GM10248 (cell line): ENCODE results near the gene COL3A1.
A peak's percentile ranks its signal among the peaks of the same experiment; 100 is the strongest.

Experiments
- CTCF ChIA-PET: fragments of 300-600 bp; sonication (Branson Sonifier 250); formaldehyde crosslinking; extraction: SDS; loops from one replicate; lab custom pipeline; 2021; ENCODE audit warnings: antibody characterized with exemption; lab: Yijun Ruan, JAX
- POLR2A ChIA-PET: fragments of 350-650 bp; sonication (Branson Sonifier 250); formaldehyde crosslinking; extraction: SDS; loops from one replicate; lab custom pipeline; 2020; ENCODE audit warnings: antibody characterized with exemption; lab: Yijun Ruan, JAX
- DNase-seq: peaks from one replicate; pipeline ENCODE4 v3.0.0; 2012; ENCODE audit errors: extremely low spot score
- TF ChIP-seq, protein P1 (sequence below): IDR thresholded peaks from 2 replicates; pipeline ENCODE4 v1.5.1; 2012; ENCODE audit warnings: mild to moderate bottlenecking, low read depth; ENCODE audit errors: extremely low read depth, missing control alignments, control extremely low read depth

The COL3A1 gene

DNA sequence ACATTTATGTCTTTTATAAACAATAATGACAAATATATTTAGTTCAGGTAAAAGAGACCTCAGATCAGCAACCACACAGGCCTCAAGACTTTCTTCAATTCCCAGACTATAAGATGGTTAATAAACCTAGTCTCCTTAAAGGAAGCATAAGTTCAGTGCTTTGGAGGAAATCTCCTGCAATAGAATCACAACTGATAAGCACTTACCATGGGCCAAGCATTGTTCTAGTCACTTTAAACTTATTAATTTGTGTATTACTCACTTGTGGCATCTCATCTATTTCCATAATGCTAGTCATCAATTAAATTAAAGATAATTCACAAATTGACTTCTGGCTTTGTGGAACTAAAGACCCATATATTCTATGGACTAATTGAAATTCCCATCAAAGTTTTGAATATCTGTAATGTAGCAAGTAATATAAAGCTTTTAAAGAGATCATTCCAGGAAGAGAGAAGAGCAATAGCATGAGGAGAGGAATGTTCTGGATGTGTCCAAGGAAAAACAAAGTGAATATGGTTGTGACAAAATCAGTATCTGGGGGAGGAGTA lies 42.2 kb downstream of the COL3A1 start:
- DNase-seq = no peak
- ChIA-PET CTCF (no interaction called here), POLR2A (no interaction called here)
- TF ChIP-seq, protein P1, sequence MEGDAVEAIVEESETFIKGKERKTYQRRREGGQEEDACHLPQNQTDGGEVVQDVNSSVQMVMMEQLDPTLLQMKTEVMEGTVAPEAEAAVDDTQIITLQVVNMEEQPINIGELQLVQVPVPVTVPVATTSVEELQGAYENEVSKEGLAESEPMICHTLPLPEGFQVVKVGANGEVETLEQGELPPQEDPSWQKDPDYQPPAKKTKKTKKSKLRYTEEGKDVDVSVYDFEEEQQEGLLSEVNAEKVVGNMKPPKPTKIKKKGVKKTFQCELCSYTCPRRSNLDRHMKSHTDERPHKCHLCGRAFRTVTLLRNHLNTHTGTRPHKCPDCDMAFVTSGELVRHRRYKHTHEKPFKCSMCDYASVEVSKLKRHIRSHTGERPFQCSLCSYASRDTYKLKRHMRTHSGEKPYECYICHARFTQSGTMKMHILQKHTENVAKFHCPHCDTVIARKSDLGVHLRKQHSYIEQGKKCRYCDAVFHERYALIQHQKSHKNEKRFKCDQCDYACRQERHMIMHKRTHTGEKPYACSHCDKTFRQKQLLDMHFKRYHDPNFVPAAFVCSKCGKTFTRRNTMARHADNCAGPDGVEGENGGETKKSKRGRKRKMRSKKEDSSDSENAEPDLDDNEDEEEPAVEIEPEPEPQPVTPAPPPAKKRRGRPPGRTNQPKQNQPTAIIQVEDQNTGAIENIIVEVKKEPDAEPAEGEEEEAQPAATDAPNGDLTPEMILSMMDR = no peak

DNA sequence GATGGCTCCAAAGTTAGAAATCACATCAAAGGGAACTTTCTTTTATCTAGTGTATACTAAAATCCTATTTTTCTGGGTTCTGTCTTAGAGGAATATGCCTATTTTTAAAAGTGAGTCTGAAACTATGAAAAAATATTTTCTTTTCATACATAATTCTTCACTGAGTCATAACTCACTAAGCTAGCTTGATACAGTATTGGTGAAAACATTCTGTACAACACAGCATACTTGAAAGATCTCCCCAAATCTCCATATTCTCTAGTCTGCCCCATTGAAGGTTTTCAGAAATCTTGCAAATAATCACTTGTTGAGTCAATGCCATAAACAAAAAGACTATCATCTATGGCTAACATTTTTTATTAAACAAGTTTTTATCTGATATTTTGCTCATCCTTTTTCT lies 44.5 kb downstream of the COL3A1 start:
- TF ChIP-seq, protein P1 = no peak

DNA sequence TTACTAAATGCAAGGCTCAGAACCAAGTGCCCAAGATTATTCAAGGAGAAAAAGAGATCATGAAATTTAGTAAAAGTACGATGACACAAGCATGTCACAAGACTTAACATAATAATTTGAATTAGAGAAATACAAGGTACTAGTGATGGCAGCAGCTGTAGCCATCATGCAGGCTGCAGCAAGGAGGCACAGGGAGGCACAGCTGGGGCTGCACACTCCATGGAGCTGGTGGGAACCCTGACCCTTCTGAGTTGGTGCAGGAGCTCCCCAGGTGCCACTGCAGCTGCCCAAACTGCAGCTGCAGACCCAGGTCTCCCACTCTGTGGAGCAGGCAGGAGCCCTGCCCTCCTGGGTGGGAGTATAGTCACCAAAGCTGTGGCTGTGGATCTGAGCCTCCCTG lies 46.0 kb downstream of the COL3A1 start:
- POLR2A ChIA-PET = no interaction called here
- TF ChIP-seq, protein P1 = no peak

More for the DNA sequence above, 44.5 kb downstream of the COL3A1 start:
- no peak for DNase-seq
- POLR2A ChIA-PET = no interaction called here
- CTCF ChIA-PET = no interaction called here

DNA sequence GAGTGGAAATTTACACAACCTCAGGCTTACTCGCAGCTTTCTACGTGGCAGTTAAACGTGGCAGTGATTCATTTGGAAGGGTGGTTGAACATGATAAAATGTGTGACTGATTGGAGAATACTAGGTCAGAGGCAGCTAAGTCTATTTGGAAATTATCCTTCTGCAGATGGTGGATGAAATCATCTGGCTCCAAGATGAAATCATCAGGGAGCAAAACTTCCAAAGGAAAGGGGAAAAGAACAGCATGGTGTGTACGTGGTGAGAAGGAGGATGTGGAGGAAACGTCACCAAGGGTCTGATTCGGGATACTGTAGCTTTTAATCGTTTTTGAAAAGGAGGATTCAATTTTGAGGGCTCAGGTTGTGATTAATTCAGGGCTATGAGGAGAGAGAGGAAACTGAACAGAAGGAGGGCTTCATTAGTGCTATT lies 47.9 kb downstream of the COL3A1 start:
- ChIA-PET POLR2A (no interaction called here), CTCF (interaction anchor here (1.2 kb wide), 1 partner anchor 9 kb away, joined by 3 read pairs; no protein-coding TSS in a partner anchor)
- DNase-seq = no peak
- TF ChIP-seq, protein P1 = no peak

More for the DNA sequence above, 46.0 kb downstream of the COL3A1 start:
- CTCF ChIA-PET = interaction anchor here (1.0 kb wide), 1 partner anchor 10 kb away, joined by 3 read pairs; no protein-coding TSS in a partner anchor
- DNase-seq = no peak

DNA sequence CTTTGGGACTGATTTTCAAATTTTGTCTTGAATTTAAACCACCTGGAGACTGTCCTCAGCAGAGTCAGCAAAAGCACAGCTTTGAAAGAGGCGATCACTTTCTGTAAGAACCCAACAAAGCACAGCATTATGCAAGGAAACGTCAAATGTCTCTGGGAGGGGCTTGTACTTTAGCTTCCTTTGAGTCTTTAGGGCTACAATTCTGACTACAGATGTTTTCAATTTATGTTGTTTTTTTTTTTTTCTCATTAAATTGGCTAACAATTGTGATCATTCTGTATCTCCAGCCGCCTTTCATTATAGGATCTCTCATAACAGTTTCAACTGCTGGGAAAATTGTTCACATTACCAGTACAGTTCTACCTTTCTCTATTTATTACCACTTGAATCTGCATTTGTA lies 48.3 kb downstream of the COL3A1 start:
- TF ChIP-seq, protein P1 = no peak
- CTCF ChIA-PET = interaction anchor here (1.2 kb wide), 1 partner anchor 10 kb away, joined by 3 read pairs; no protein-coding TSS in a partner anchor
- DNase-seq = no peak
- POLR2A ChIA-PET = no interaction called here

DNA sequence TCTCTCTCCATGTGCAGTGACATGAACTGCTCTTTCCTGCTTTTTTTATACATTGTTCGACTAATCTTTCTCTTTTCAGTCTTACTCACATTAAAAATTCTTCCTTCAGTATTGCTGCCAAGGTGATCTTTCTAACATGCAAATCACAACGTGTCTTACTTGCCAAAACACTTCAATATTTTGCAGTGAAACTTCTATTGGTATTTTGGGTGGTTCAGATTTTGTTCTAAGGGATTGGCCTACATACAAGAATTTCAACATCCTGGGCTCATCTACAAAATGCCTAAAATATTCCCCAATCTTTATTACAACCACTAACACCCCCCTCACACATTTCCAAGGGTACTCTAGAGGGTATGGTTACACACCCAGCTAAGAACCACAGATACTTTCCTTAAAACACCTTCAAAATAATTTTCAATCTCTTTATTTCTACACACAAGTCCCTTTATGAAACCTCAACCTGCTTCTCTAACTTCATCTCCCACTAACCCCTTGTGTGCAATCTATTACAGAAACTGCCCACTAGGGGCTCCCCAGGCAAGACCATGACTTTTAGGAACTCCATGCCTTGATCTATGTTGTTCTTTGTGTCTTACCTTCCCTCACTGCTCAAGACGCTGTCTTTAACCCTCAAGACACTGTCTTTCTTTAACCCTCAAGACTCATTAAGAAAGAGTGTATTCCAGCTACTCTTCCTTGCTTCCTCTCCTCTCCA lies 50.9 kb downstream of the COL3A1 start:
- DNase-seq = no peak
- ChIA-PET POLR2A (no interaction called here), CTCF (interaction anchor here (1.6 to 1.7 kb wide), 2 partner anchors 8 to 16 kb away, joined by 3 read pairs; no protein-coding TSS in a partner anchor)
- TF ChIP-seq, protein P1 = peak; percentile 9
